ENCODE measurements around the gene EPHA6.

EPHA6 gene

GRCh38 chr3:97138914-97139541, 324.6 kb downstream of the EPHA6 start:
- no peak overlapping the region for H3K4me3 ChIP-seq (ENCODE audit: low read depth, low read length)
- TF ChIP-seq CTCF (IDR thresholded peaks at IDR 0.05; ENCODE audit: low read depth, low read length): no peak

DNA sequence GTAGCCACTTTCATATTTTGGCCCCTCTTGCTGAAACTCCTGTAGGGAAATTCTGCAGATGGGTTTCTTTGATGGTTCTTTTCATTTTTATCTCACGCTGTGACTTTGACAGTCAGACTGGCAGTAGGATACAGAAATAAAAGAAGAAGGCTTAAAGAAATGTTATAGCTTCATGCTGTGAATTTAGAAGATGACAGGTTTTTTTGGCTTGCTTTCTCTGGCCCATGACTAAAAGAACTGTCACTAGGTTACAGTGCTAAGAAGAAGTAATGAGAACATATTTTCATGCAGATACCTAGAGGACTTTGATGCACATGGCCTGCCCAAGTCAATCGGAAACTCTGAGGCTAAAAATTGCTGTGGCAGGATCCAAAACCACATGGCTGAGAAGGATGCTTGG, 334.5 kb downstream of the EPHA6 start:
- no peak overlapping the region for H3K4me3 ChIP-seq (ENCODE audit: low read depth, low read length)
- TF ChIP-seq CTCF (IDR thresholded peaks at IDR 0.05; ENCODE audit: low read depth, low read length): no peak

DNA sequence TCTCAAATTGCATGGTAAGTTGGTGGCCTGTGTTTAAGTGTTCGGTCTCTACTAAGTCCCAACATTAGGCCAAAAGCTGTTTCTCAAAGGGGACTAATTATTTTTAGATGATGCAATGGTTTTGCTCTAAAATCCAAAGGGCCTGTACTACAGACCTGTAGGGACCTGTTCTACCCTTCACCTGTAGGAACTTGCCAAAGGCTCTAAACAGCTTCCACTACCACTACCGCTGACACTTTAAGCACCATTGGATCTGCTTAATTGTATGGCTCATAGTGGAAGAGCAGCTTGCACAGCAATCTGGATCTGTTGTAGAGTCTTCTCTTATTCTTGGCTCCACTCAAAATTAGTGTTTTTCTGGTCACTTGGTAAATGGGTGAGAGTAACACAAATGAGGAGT, 346.8 kb downstream of the EPHA6 start:
- TF ChIP-seq CTCF (IDR thresholded peaks at IDR 0.05; ENCODE audit: low read depth, low read length): no peak
- no peak overlapping the region for H3K4me3 ChIP-seq (ENCODE audit: low read depth, low read length)

DNA sequence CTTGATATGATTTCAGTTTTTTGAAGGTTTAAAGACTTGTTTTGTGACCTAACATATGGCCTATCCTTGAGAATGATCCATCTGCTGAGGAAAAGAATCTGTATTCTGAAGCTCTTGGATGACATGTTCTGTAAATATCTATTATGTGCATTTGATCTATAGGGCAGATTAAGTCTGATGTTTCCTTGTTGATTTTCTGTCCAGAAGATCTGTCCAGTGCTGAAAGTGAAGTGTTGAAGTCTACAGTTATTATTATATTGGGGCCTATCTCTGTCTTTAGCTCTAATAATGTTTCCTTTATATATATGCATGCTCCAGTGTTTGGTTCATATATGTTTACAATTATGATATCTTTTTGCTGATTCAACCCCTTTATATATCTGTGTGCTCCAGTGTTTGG, 362.8 kb downstream of the EPHA6 start:
- no peak for TF ChIP-seq CTCF (IDR thresholded peaks at IDR 0.05; ENCODE audit: low read depth, low read length)

GRCh38 chr3:97181704-97182103, 367.3 kb downstream of the EPHA6 start:
- no peak for TF ChIP-seq CTCF (IDR thresholded peaks at IDR 0.05; ENCODE audit: low read depth, low read length)

More for the DNA sequence above, 362.8 kb downstream of the EPHA6 start:
- H3K4me3 ChIP-seq (ENCODE audit: low read depth, low read length): no peak overlapping the region

GRCh38 chr3:97187771-97188170, 373.4 kb downstream of the EPHA6 start:
- no peak overlapping the region for H3K4me3 ChIP-seq (ENCODE audit: low read depth, low read length)
- TF ChIP-seq CTCF (IDR thresholded peaks at IDR 0.05; ENCODE audit: low read depth, low read length): no peak

More at GRCh38 chr3:97181704-97182103, 367.3 kb downstream of the EPHA6 start:
- no peak overlapping the region for H3K4me3 ChIP-seq (ENCODE audit: low read depth, low read length)

DNA sequence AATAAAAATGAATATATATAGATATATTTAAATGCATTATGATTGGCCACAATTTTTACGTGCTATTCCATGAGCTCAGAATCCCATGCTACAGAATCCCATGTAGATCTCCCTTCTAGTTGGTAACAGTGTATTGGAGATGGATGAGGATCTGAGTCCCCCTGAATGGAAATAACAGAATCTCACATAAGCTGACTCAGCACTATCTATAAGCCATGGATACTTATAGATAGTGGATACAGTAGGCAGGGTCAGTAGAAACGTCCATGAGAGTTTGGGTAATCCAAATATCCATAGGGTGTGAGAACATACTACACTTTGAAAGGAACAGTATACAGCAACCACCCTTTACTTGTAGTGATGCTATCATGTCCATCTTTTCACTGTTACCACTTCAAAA, 375.4 kb downstream of the EPHA6 start:
- TF ChIP-seq CTCF (IDR thresholded peaks at IDR 0.05; ENCODE audit: low read depth, low read length): no peak

More for the DNA sequence above, 375.4 kb downstream of the EPHA6 start:
- H3K4me3 ChIP-seq (ENCODE audit: low read depth, low read length): no peak overlapping the region
